Activated CD4-positive, alpha-beta memory T cell treated with anti-CD3 and anti-CD28 coated beads for 36 hours (primary cell): ENCODE results near the gene ZSWIM4. TPM values are rescaled to one million over a fixed set of nuclear protein-coding genes. Genes with fewer than 3 reads are reported as not detected.
A peak's percentile ranks its signal among the peaks of the same experiment; 100 is the strongest.

ENCODE experiments used
- microRNA-seq: library from miRNA; unstranded; fragments of <30 nt; microRNA quantifications from one replicate; pipeline ENCODE4 v1.2.0, GENCODE V29; 2022; ENCODE audit warnings: borderline number of aligned reads, borderline microRNAs expressed, borderline replicate concordance
- total RNA-seq, 2 experiments: library from RNA; stranded (reverse); gene quantifications; one replicate each; pipeline ENCODE4 v1.2.3, GENCODE V29; 2021

Gene ZSWIM4
- total RNA-seq, 2 experiments from 2014 or later, result 9.2 to 10.2 TPM

Small RNAs within 50 kb of the gene (microRNA-seq; reads per million reads assigned to microRNA genes)
- 429 reads per million, percentile 81 among the genes with 10 or more reads in this experiment for gene MIR181C
- 331 reads per million, percentile 77 among the genes with 10 or more reads in this experiment for gene MIR181D

Other genes starting within 250 kb of the ZSWIM4 start
- 10 to 100 TPM; 17.7 to 19.3 TPM for gene MRI1, start 30.9 kb upstream of the ZSWIM4 start, total RNA-seq
- gene C19orf53, start 21.0 kb upstream of the ZSWIM4 start, total RNA-seq, result 100 to 1,000 TPM; 124 to 142 TPM
- 1 to 10 TPM; 1.1 to 2.7 TPM for gene NANOS3, start 81.7 kb downstream of the ZSWIM4 start, total RNA-seq
- 1 to 10 TPM; 7.7 to 9.0 TPM for gene BRME1, start 110.7 kb downstream of the ZSWIM4 start, total RNA-seq
- gene CC2D1A, start 110.8 kb downstream of the ZSWIM4 start, total RNA-seq, result 10 to 100 TPM; 25.8 to 31.0 TPM
- under 1 TPM; 0.34 to 0.50 TPM for gene PODNL1, start 143.0 kb downstream of the ZSWIM4 start, total RNA-seq
- gene DCAF15, start 157.1 kb downstream of the ZSWIM4 start, total RNA-seq, result 10 to 100 TPM; 67.0 to 72.0 TPM
- 10 to 100 TPM; 14.4 to 15.2 TPM for gene RFX1, start 210.9 kb downstream of the ZSWIM4 start, total RNA-seq
- gene RLN3, start 232.7 kb downstream of the ZSWIM4 start, total RNA-seq, result not detected
- 10 to 100 TPM; 61.9 to 62.0 TPM for gene IL27RA, start 236.3 kb downstream of the ZSWIM4 start, total RNA-seq